K562 (cell line): ENCODE data around the gene CFAP141. TPM values are rescaled to one million over a fixed set of nuclear protein-coding genes. Genes with fewer than 3 reads are reported as not detected.
A peak's percentile ranks its signal among the peaks of the same experiment; 100 is the strongest.

ENCODE experiments used
- ETS1 ChIP-seq: conservative IDR thresholded peaks from 2 replicates; pipeline ENCODE4 v1.6.1; 2011; ENCODE audit warnings: low read depth, mild to moderate bottlenecking, low read length; ENCODE audit not compliant: control insufficient read depth
- ILK ChIP-seq: fragments of 450-650 bp; IDR thresholded peaks from 2 replicates; pipeline ENCODE4 v1.6.1; 2016; ENCODE audit warnings: missing genetic modification characterization, low read depth, mild to moderate bottlenecking, missing compliant biosample characterization, moderate library complexity, borderline replicate concordance
- MAZ ChIP-seq, 2 experiments: fragments of 450-650 bp in 1 of 2; sonication (generic) in 1 of 2; formaldehyde crosslinking; IDR thresholded peaks in 1 of 2; conservative IDR thresholded peaks in 1 of 2; 2 replicates each; pipeline versions ENCODE4 v1.4.0 to v1.5.0; 2020; ENCODE audit warnings: mild to moderate bottlenecking in 1 of 2, missing genetic modification reagents in 1 of 2
- MNT ChIP-seq, 2 experiments: fragments of 450-650 bp; conservative IDR thresholded peaks; 2 replicates each; pipeline ENCODE4 v1.6.1; 2017; ENCODE audit warnings: mild to moderate bottlenecking in 2 of 2, moderate library complexity in 2 of 2
- NCOA1 ChIP-seq: fragments of 450-650 bp; IDR thresholded peaks from 2 replicates; pipeline ENCODE4 v1.6.1; 2016; ENCODE audit warnings: low read depth
- NFXL1 ChIP-seq: fragments of 450-650 bp; formaldehyde crosslinking; IDR thresholded peaks from 2 replicates; pipeline ENCODE4 v1.4.0; 2021; ENCODE audit warnings: mild to moderate bottlenecking
- NR2F6 ChIP-seq: fragments of 450-650 bp; formaldehyde crosslinking; IDR thresholded peaks from 2 replicates; pipeline ENCODE4 v1.4.0; 2020; ENCODE audit warnings: mild to moderate bottlenecking
- PATZ1 ChIP-seq: fragments of 250-450 bp; sonication (Bioruptor Pico); IDR thresholded peaks from 2 replicates; pipeline ENCODE4 v1.5.0; 2020; ENCODE audit warnings: mild to moderate bottlenecking, borderline replicate concordance
- POLR2B ChIP-seq: fragments of 450-650 bp; IDR thresholded peaks from 2 replicates; pipeline ENCODE4 v1.6.1; 2018; ENCODE audit warnings: low read depth; ENCODE audit not compliant: partially characterized antibody
- POLR3A ChIP-seq: IDR thresholded peaks from 2 replicates; pipeline ENCODE4 v1.6.1; 2011; ENCODE audit warnings: borderline replicate concordance, mild to moderate bottlenecking, moderate library complexity; ENCODE audit not compliant: insufficient read length, insufficient read depth; ENCODE audit errors: extremely low read depth
- RBM25 ChIP-seq: fragments of 200-400 bp; formaldehyde crosslinking; IDR thresholded peaks from 2 replicates; pipeline ENCODE4 v1.6.1; 2018; ENCODE audit warnings: low read length, low read depth, moderate library complexity; ENCODE audit not compliant: severe bottlenecking
- RFX7 ChIP-seq: fragments of 250-450 bp; sonication (Bioruptor Pico); IDR thresholded peaks from 2 replicates; pipeline ENCODE4 v1.5.1; 2021; ENCODE audit warnings: mild to moderate bottlenecking
- STAT5A ChIP-seq: IDR thresholded peaks from 2 replicates; pipeline ENCODE4 v1.6.1; 2012; ENCODE audit warnings: low read length, inconsistent platforms, borderline replicate concordance
- TAF1 ChIP-seq: IDR thresholded peaks from 2 replicates; pipeline ENCODE4 v1.6.1; 2011; ENCODE audit warnings: mild to moderate bottlenecking, low read length, moderate library complexity; ENCODE audit not compliant: insufficient read depth, control insufficient read depth, severe bottlenecking; ENCODE audit errors: extremely low read depth
- TCF15 ChIP-seq: fragments of 250-450 bp; sonication (Bioruptor Pico); IDR thresholded peaks from 2 replicates; pipeline ENCODE4 v1.8.0; 2022; ENCODE audit warnings: moderate library complexity, mild to moderate bottlenecking, inconsistent platforms
- TEAD2 ChIP-seq: fragments of 450-650 bp; IDR thresholded peaks from 2 replicates; pipeline ENCODE4 v1.6.1; 2016; ENCODE audit warnings: missing genetic modification characterization, control low read depth, missing compliant biosample characterization
- VEZF1 ChIP-seq: fragments of 200-800 bp; sonication (Bioruptor generic); IDR thresholded peaks from 2 replicates; pipeline ENCODE4 v1.6.1; 2017; ENCODE audit warnings: missing genetic modification characterization, missing compliant biosample characterization
- ZFP36 ChIP-seq: fragments of 150-350 bp; IDR thresholded peaks from 2 replicates; pipeline ENCODE4 v1.6.1; 2018; ENCODE audit warnings: low read length, low read depth; ENCODE audit not compliant: partially characterized antibody
- ZNF311 ChIP-seq: fragments of 250-450 bp; sonication (Bioruptor Pico); IDR thresholded peaks from 2 replicates; pipeline ENCODE4 v1.4.0; 2020; ENCODE audit warnings: mild to moderate bottlenecking, moderate library complexity
- polyA plus RNA-seq, 8 experiments: library from polyadenylated mRNA; depleted of rRNA in 4 of 8; stranded (reverse) in 5 of 8; unstranded in 3 of 8; fragments of >200 nt; fragmentation: Nextera tagmentation in 2 of 8; fragmentation: Illumina TruSeq in 1 of 8; extraction: Ambion mirVana in 2 of 8; extraction: Trizol in 1 of 8; gene quantifications; 2 replicates each; pipeline versions ENCODE4 v1.2.1 to v1.2.3, GENCODE V29; 2011 to 2014; ENCODE audit warnings: inconsistent platforms in 1 of 8, missing spikeins in 1 of 8
- total RNA-seq, 7 experiments: library from RNA; depleted of rRNA in 6 of 7; stranded (reverse); fragments of >200 nt in 6 of 7; fragmentation: Illumina TruSeq in 2 of 7; extraction: Trizol in 2 of 7; gene quantifications; 2 replicates each; pipeline versions ENCODE4 v1.2.1 to v1.2.3, GENCODE V29; 2011 to 2021; ENCODE audit warnings: low replicate concordance in 1 of 7

Gene CFAP141
- total and polyA plus RNA-seq, 9 of the 15 experiments (the other 6 are each of a cell fraction or from before 2014, with no cell fraction given), result not detected

- TF ChIP-seq PATZ1 (CRISPR knock-in tag) (no peak), NR2F6 (CRISPR knock-in tag) (no peak), VEZF1 (CRISPR knock-in tag) (no peak), NFXL1 (CRISPR knock-in tag) (no peak), POLR2B (peak; percentile 80), TAF1 (peak; percentile 78), TCF15 (CRISPR knock-in tag) (no peak), ZNF311 (CRISPR knock-in tag) (no peak), ILK (tag) (no peak), RBM25 (no peak), TEAD2 (tag) (no peak), POLR3A (no peak), RFX7 (CRISPR knock-in tag) (no peak), STAT5A (no peak), MAZ (CRISPR knock-in tag; conservative IDR thresholded peaks at IDR 0.05 in 1 of 2, IDR thresholded peaks at IDR 0.05 in 1 of 2) (peak; percentile 82 to 96), MNT (conservative IDR thresholded peaks at IDR 0.05) (peak; percentile 99), ETS1 (peak; percentile 83; the same call in 1 of the 2 replicates), NCOA1 (no peak), ZFP36 (no peak)
These were observed 14.2 kb upstream of the CFAP141 start, which contains the start of gene UBAP2L (continued) for GRCh38 chr1:154220071-154220969.
